HEK293 (cell line): ENCODE data around the gene NOS1AP.

Source experiments
- CTCF ChIA-PET: fragments of 350-600 bp; formaldehyde crosslinking; extraction: SDS; loops from one replicate; lab custom pipeline; 2021; ENCODE audit warnings: antibody characterized with exemption; lab: Yijun Ruan, JAX
- POLR2A ChIA-PET: fragments of 300-600 bp; formaldehyde crosslinking; extraction: SDS; loops from one replicate; lab custom pipeline; 2020; ENCODE audit warnings: antibody characterized with exemption, inconsistent platforms; lab: Yijun Ruan, JAX
- H3K27ac ChIP-seq: fragments of 200-500 bp; sonication (Bioruptor generic); 2 replicates; pipeline ENCODE4 v1.5.1; 2014; ENCODE audit warnings: low read depth, low read length, control low read depth, inconsistent platforms; ENCODE audit errors: extremely low read depth
- H3K36me3 ChIP-seq, 2 experiments: fragments of 200-500 bp in 1 of 2; sonication (Bioruptor generic) in 1 of 2; 1 replicate in 1 of 2; 2 replicates in 1 of 2; pipeline ENCODE4 v1.5.1; 2014 to 2017; ENCODE audit warnings: inconsistent platforms in 2 of 2, low read length in 2 of 2; ENCODE audit not compliant: control insufficient read depth in 2 of 2, insufficient read depth in 1 of 2
- H3K4me1 ChIP-seq: fragments of 200-500 bp; sonication (Bioruptor generic); 2 replicates; pipeline ENCODE4 v1.5.1; 2014; ENCODE audit warnings: mild to moderate bottlenecking, low read length, inconsistent platforms; ENCODE audit not compliant: control insufficient read depth, insufficient read depth
- H3K4me3 ChIP-seq: 2 replicates; pipeline ENCODE4 v1.5.1; 2011; ENCODE audit warnings: low read depth, mild to moderate bottlenecking, control low read depth, low read length, moderate library complexity
- H3K9me3 ChIP-seq: fragments of 200-500 bp; sonication (Bioruptor generic); 2 replicates; pipeline ENCODE4 v1.5.1; 2014; ENCODE audit warnings: low read depth, low read length, inconsistent platforms; ENCODE audit not compliant: control insufficient read depth, insufficient read depth
- ATF2 ChIP-seq: fragments of 450-650 bp; formaldehyde crosslinking; IDR thresholded peaks from 2 replicates; pipeline ENCODE4 v1.5.1; 2016; ENCODE audit warnings: missing biosample characterization, missing genetic modification characterization, low read depth
- FEZF1 ChIP-seq: fragments of 450-650 bp; formaldehyde crosslinking; IDR thresholded peaks from 2 replicates; pipeline ENCODE4 v1.5.1; 2016; ENCODE audit warnings: missing biosample characterization, missing genetic modification characterization
- HOXA7 ChIP-seq: sonication (generic); formaldehyde crosslinking; IDR thresholded peaks from 2 replicates; pipeline ENCODE4 v1.8.1; 2022; ENCODE audit warnings: missing genetic modification reagents, borderline replicate concordance
- HOXD13 ChIP-seq: sonication (generic); formaldehyde crosslinking; IDR thresholded peaks from 2 replicates; pipeline ENCODE4 v1.8.0; 2022; ENCODE audit warnings: missing genetic modification reagents, borderline replicate concordance
- IKZF3 ChIP-seq: fragments of 450-650 bp; IDR thresholded peaks from 2 replicates; pipeline ENCODE4 v1.5.0; 2018; ENCODE audit warnings: missing biosample characterization, mild to moderate bottlenecking, missing genetic modification characterization, moderate library complexity
- KLF16 ChIP-seq: fragments of 450-650 bp; formaldehyde crosslinking; IDR thresholded peaks from 2 replicates; pipeline ENCODE4 v1.5.1; 2017; ENCODE audit warnings: missing biosample characterization, missing genetic modification characterization
- KLF8 ChIP-seq: fragments of 450-650 bp; formaldehyde crosslinking; IDR thresholded peaks from 2 replicates; pipeline ENCODE4 v1.5.1; 2016; ENCODE audit warnings: missing biosample characterization, missing genetic modification characterization
- MYNN ChIP-seq: fragments of 450-650 bp; formaldehyde crosslinking; IDR thresholded peaks from 2 replicates; pipeline ENCODE4 v1.5.1; 2016; ENCODE audit warnings: missing biosample characterization, missing genetic modification characterization, borderline replicate concordance
- PRDM6 ChIP-seq: fragments of 450-650 bp; formaldehyde crosslinking; IDR thresholded peaks from 2 replicates; pipeline ENCODE4 v1.5.1; 2017; ENCODE audit warnings: missing biosample characterization, missing genetic modification characterization
- ZFP37 ChIP-seq: fragments of 450-650 bp; formaldehyde crosslinking; IDR thresholded peaks from 2 replicates; pipeline ENCODE4 v1.5.1; 2016; ENCODE audit warnings: missing biosample characterization, missing genetic modification characterization
- ZFP41 ChIP-seq: fragments of 450-650 bp; formaldehyde crosslinking; IDR thresholded peaks from 2 replicates; pipeline ENCODE4 v1.5.1; 2016; ENCODE audit warnings: missing biosample characterization, missing genetic modification characterization, borderline replicate concordance
- ZNF133 ChIP-seq: fragments of 450-650 bp; formaldehyde crosslinking; IDR thresholded peaks from 2 replicates; pipeline ENCODE4 v1.5.1; 2016; ENCODE audit warnings: missing biosample characterization, missing genetic modification characterization
- ZNF138 ChIP-seq: fragments of 450-650 bp; formaldehyde crosslinking; IDR thresholded peaks from 2 replicates; pipeline ENCODE4 v1.5.1; 2016; ENCODE audit warnings: missing biosample characterization, missing genetic modification characterization, borderline replicate concordance
- ZNF146 ChIP-seq: fragments of 450-650 bp; formaldehyde crosslinking; IDR thresholded peaks from 2 replicates; pipeline ENCODE4 v1.5.1; 2016; ENCODE audit warnings: missing biosample characterization, missing genetic modification characterization
- ZNF175 ChIP-seq: fragments of 450-650 bp; formaldehyde crosslinking; IDR thresholded peaks from 2 replicates; pipeline ENCODE4 v1.5.1; 2016; ENCODE audit warnings: missing biosample characterization, missing genetic modification characterization
- ZNF221 ChIP-seq: fragments of 450-650 bp; formaldehyde crosslinking; IDR thresholded peaks from 2 replicates; pipeline ENCODE4 v1.5.1; 2017; ENCODE audit warnings: missing biosample characterization, missing genetic modification characterization, borderline replicate concordance
- ZNF302 ChIP-seq: fragments of 450-650 bp; formaldehyde crosslinking; IDR thresholded peaks from 2 replicates; pipeline ENCODE4 v1.5.1; 2016; ENCODE audit warnings: missing biosample characterization, missing genetic modification characterization, low read depth
- ZNF473 ChIP-seq: fragments of 450-650 bp; formaldehyde crosslinking; IDR thresholded peaks from 2 replicates; pipeline ENCODE4 v1.5.1; 2017; ENCODE audit warnings: missing biosample characterization, missing genetic modification characterization
- ZNF510 ChIP-seq: fragments of 450-650 bp; formaldehyde crosslinking; IDR thresholded peaks from 2 replicates; pipeline ENCODE4 v1.5.1; 2018; ENCODE audit warnings: mild to moderate bottlenecking, missing genetic modification characterization, missing biosample characterization; ENCODE audit not compliant: insufficient replicate concordance
- ZNF529 ChIP-seq: fragments of 450-650 bp; formaldehyde crosslinking; IDR thresholded peaks from 2 replicates; pipeline ENCODE4 v1.5.1; 2017; ENCODE audit warnings: missing genetic modification characterization, missing biosample characterization; ENCODE audit not compliant: insufficient replicate concordance
- ZNF707 ChIP-seq: fragments of 450-650 bp; formaldehyde crosslinking; IDR thresholded peaks from 2 replicates; pipeline ENCODE4 v1.5.1; 2016; ENCODE audit warnings: missing biosample characterization, missing genetic modification characterization
- ZNF777 ChIP-seq: fragments of 450-650 bp; formaldehyde crosslinking; IDR thresholded peaks from 2 replicates; pipeline ENCODE4 v1.5.1; 2017; ENCODE audit warnings: missing biosample characterization, missing genetic modification characterization, borderline replicate concordance
- ZXDB ChIP-seq: fragments of 450-650 bp; formaldehyde crosslinking; IDR thresholded peaks from 2 replicates; pipeline ENCODE4 v1.5.1; 2016; ENCODE audit warnings: missing biosample characterization, missing genetic modification characterization

NOS1AP gene

GRCh38 chr1:162131400-162132321 is 62.2 kb downstream of the NOS1AP start (continued):
- TF ChIP-seq ZNF221 (tag by site-specific recombination) (no peak), HOXA7 (CRISPR knock-in tag) (no peak), IKZF3 (tag by site-specific recombination) (0 out of 2 replicates have a peak, but pooled peaks have one; percentile 19), ZNF529 (tag by site-specific recombination) (no peak), KLF8 (tag by site-specific recombination) (no peak), ZNF707 (tag by site-specific recombination) (no peak), ZFP37 (tag by site-specific recombination) (no peak), ZNF777 (tag by site-specific recombination) (no peak), ZNF302 (tag by site-specific recombination) (no peak), FEZF1 (tag by site-specific recombination) (peak; percentile 68)

- H3K27ac ChIP-seq, result no peak overlapping the region
- ChIA-PET CTCF (interaction anchor here (0.8 kb wide), 1 partner anchor 11 kb away, joined by 3 read pairs; no protein-coding TSS in a partner anchor), POLR2A (no interaction called here)
- no peaks in the 10 kb centered on the region for H3K36me3 ChIP-seq
- H3K4me1 ChIP-seq, result peaks cover 18% of the 10 kb centered on the region
- H3K4me3 ChIP-seq, result no peak overlapping the region
- no peaks in the 10 kb centered on the region for H3K9me3 ChIP-seq
- TF ChIP-seq FEZF1 (tag by site-specific recombination) (0 out of 2 replicates have a peak, but pooled peaks have one; percentile 18), ZNF175 (tag by site-specific recombination) (no peak), PRDM6 (tag by site-specific recombination) (peak; percentile 70), ZNF473 (no peak), ZNF138 (tag by site-specific recombination) (no peak), MYNN (tag by site-specific recombination) (no peak), ZNF133 (tag by site-specific recombination) (no peak), ZXDB (no peak), ATF2 (tag by site-specific recombination) (no peak), ZFP41 (tag by site-specific recombination) (no peak), HOXD13 (CRISPR knock-in tag) (0 out of 2 replicates have a peak, but pooled peaks have one; percentile 29), KLF16 (peak; percentile 30; the same call in 1 of the 2 replicates), ZNF510 (no peak), ZNF146 (tag by site-specific recombination) (no peak)
Observed at GRCh38 chr1:162133566-162133965, 64.1 kb downstream of the NOS1AP start.
